HepG2 (cell line): ENCODE data around the gene PPP6R2. TPM values are rescaled to one million over a fixed set of nuclear protein-coding genes. Genes with fewer than 3 reads are reported as not detected.

Source experiments
- MTA3 ChIP-seq: sonication (generic); formaldehyde crosslinking; IDR thresholded peaks from 2 replicates; pipeline ENCODE4 v1.4.0; 2020; ENCODE audit warnings: missing genetic modification reagents
- PHF21A ChIP-seq: sonication (generic); formaldehyde crosslinking; IDR thresholded peaks from 2 replicates; pipeline ENCODE4 v1.5.0; 2020; ENCODE audit warnings: mild to moderate bottlenecking, missing genetic modification reagents
- POLR2G ChIP-seq: fragments of 200-400 bp; formaldehyde crosslinking; IDR thresholded peaks from 2 replicates; pipeline ENCODE4 v1.6.1; 2018; ENCODE audit warnings: mild to moderate bottlenecking, low read depth, low read length, moderate library complexity
- PTBP1 ChIP-seq: fragments of 200-400 bp; formaldehyde crosslinking; IDR thresholded peaks from 2 replicates; pipeline ENCODE4 v1.6.1; 2018; ENCODE audit warnings: low read length, low read depth; ENCODE audit not compliant: poor library complexity, severe bottlenecking
- SUZ12 ChIP-seq: fragments of 150-350 bp; IDR thresholded peaks from 2 replicates; pipeline ENCODE4 v1.6.1; 2014; ENCODE audit warnings: low read depth, low read length
- ZFX ChIP-seq: sonication (generic); formaldehyde crosslinking; IDR thresholded peaks from 2 replicates; pipeline ENCODE4 v1.4.0; 2020; ENCODE audit warnings: mild to moderate bottlenecking, low read depth, missing genetic modification reagents, moderate library complexity
- ZNF12 ChIP-seq: sonication (generic); formaldehyde crosslinking; IDR thresholded peaks from 2 replicates; pipeline ENCODE4 v1.5.0; 2020; ENCODE audit warnings: missing genetic modification reagents
- ZNF556 ChIP-seq: sonication (generic); formaldehyde crosslinking; IDR thresholded peaks from 2 replicates; pipeline ENCODE4 v1.4.0; 2020; ENCODE audit warnings: mild to moderate bottlenecking, missing genetic modification reagents, borderline replicate concordance
- ZNF564 ChIP-seq: sonication (generic); formaldehyde crosslinking; IDR thresholded peaks from 2 replicates; pipeline ENCODE4 v1.8.1; 2023; ENCODE audit warnings: mild to moderate bottlenecking, missing genetic modification reagents
- ZNF629 ChIP-seq: sonication (generic); formaldehyde crosslinking; conservative IDR thresholded peaks from 2 replicates; pipeline ENCODE4 v1.5.0; 2020; ENCODE audit warnings: missing genetic modification reagents
- polyA plus RNA-seq, 8 experiments: library from polyadenylated mRNA; depleted of rRNA in 3 of 8; stranded (reverse) in 7 of 8; unstranded in 1 of 8; fragments of >200 nt; fragmentation: Illumina TruSeq in 4 of 8; extraction: Trizol in 4 of 8; gene quantifications; 2 replicates each; pipeline versions ENCODE4 v1.2.1 to v1.2.3, GENCODE V29; 2011 to 2016; ENCODE audit warnings: low read depth in 4 of 8, missing spikeins in 1 of 8, mixed read lengths in 1 of 8; ENCODE audit not compliant: insufficient read depth in 1 of 8
- total RNA-seq, 5 experiments: library from RNA; depleted of rRNA; stranded (reverse); fragments of >200 nt; fragmentation: Illumina TruSeq; extraction: Trizol; gene quantifications; 2 replicates each; pipeline ENCODE4 v1.2.3, GENCODE V29; 2016; ENCODE audit warnings: low read depth in 1 of 5
- TF ChIP-seq, protein P1 (sequence below): sonication (generic); formaldehyde crosslinking; IDR thresholded peaks from 2 replicates; pipeline ENCODE4 v1.4.0; 2020; ENCODE audit warnings: missing genetic modification reagents, borderline replicate concordance
- TF ChIP-seq, protein P2 (sequence below): sonication (generic); formaldehyde crosslinking; IDR thresholded peaks from 2 replicates; pipeline ENCODE4 v1.5.0; 2020; ENCODE audit warnings: mild to moderate bottlenecking, missing genetic modification reagents, moderate library complexity
- TF ChIP-seq, protein P3 (sequence below): sonication (generic); formaldehyde crosslinking; IDR thresholded peaks from 2 replicates; pipeline ENCODE4 v1.9.0; 2021; ENCODE audit warnings: mild to moderate bottlenecking, missing genetic modification reagents
- TF ChIP-seq, protein P4 (sequence below): sonication (generic); formaldehyde crosslinking; IDR thresholded peaks from 2 replicates; pipeline ENCODE4 v1.4.0; 2020; ENCODE audit warnings: missing genetic modification reagents

PPP6R2 gene
- total and polyA plus RNA-seq, 2 of the 13 experiments (the other 11 are each of a cell fraction or from before 2014, with no cell fraction given), result 55.0 to 102 TPM

DNA sequence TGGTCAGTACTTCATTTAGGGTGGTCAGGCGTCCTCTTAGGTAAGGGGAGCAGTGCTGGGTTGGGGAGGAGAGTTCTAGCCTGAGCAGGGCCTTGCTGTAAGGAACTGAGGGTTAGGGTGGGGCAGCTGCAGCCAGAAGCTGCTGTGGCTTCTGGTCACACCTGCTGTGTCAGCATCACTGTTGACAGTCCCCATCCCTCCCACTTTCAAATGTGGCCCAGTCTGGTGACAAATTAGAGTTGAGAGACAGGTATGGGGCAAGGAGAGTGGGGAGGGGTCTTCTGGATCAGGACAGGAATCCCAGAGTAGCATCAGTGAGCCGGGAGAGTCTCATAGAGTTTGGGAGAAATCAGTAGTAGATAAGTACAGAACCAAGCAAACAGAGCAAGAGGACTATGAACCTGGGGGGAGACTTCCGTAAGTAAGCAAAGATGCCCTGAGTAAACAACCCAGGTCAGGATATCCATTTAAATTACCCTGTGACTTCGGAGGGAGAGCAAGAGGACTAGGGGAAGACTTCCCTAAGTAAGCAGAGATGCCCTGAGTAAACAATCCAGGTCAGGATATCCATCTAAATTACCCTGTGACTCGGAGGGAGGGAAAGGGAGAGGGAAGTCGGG, 53.7 kb downstream of the PPP6R2 start (continued):
- TF ChIP-seq, protein P1, sequence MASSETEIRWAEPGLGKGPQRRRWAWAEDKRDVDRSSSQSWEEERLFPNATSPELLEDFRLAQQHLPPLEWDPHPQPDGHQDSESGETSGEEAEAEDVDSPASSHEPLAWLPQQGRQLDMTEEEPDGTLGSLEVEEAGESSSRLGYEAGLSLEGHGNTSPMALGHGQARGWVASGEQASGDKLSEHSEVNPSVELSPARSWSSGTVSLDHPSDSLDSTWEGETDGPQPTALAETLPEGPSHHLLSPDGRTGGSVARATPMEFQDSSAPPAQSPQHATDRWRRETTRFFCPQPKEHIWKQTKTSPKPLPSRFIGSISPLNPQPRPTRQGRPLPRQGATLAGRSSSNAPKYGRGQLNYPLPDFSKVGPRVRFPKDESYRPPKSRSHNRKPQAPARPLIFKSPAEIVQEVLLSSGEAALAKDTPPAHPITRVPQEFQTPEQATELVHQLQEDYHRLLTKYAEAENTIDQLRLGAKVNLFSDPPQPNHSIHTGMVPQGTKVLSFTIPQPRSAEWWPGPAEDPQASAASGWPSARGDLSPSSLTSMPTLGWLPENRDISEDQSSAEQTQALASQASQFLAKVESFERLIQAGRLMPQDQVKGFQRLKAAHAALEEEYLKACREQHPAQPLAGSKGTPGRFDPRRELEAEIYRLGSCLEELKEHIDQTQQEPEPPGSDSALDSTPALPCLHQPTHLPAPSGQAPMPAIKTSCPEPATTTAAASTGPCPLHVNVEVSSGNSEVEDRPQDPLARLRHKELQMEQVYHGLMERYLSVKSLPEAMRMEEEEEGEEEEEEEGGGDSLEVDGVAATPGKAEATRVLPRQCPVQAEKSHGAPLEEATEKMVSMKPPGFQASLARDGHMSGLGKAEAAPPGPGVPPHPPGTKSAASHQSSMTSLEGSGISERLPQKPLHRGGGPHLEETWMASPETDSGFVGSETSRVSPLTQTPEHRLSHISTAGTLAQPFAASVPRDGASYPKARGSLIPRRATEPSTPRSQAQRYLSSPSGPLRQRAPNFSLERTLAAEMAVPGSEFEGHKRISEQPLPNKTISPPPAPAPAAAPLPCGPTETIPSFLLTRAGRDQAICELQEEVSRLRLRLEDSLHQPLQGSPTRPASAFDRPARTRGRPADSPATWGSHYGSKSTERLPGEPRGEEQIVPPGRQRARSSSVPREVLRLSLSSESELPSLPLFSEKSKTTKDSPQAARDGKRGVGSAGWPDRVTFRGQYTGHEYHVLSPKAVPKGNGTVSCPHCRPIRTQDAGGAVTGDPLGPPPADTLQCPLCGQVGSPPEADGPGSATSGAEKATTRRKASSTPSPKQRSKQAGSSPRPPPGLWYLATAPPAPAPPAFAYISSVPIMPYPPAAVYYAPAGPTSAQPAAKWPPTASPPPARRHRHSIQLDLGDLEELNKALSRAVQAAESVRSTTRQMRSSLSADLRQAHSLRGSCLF, result no peak
- TF ChIP-seq SUZ12, result no peak
- TF ChIP-seq, protein P2, sequence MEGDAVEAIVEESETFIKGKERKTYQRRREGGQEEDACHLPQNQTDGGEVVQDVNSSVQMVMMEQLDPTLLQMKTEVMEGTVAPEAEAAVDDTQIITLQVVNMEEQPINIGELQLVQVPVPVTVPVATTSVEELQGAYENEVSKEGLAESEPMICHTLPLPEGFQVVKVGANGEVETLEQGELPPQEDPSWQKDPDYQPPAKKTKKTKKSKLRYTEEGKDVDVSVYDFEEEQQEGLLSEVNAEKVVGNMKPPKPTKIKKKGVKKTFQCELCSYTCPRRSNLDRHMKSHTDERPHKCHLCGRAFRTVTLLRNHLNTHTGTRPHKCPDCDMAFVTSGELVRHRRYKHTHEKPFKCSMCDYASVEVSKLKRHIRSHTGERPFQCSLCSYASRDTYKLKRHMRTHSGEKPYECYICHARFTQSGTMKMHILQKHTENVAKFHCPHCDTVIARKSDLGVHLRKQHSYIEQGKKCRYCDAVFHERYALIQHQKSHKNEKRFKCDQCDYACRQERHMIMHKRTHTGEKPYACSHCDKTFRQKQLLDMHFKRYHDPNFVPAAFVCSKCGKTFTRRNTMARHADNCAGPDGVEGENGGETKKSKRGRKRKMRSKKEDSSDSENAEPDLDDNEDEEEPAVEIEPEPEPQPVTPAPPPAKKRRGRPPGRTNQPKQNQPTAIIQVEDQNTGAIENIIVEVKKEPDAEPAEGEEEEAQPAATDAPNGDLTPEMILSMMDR (CRISPR knock-in tag), result no peak
- no peak for TF ChIP-seq ZNF564
- TF ChIP-seq ZNF629 (CRISPR knock-in tag), result no peak; the same call in 1 of the 2 replicates
- no peak for TF ChIP-seq ZNF12 (CRISPR knock-in tag)
- TF ChIP-seq ZFX, result no peak; the same call in 1 of the 2 replicates
- TF ChIP-seq POLR2G, result peak; percentile 52; the same call in 1 of the 2 replicates
- TF ChIP-seq, protein P3, sequence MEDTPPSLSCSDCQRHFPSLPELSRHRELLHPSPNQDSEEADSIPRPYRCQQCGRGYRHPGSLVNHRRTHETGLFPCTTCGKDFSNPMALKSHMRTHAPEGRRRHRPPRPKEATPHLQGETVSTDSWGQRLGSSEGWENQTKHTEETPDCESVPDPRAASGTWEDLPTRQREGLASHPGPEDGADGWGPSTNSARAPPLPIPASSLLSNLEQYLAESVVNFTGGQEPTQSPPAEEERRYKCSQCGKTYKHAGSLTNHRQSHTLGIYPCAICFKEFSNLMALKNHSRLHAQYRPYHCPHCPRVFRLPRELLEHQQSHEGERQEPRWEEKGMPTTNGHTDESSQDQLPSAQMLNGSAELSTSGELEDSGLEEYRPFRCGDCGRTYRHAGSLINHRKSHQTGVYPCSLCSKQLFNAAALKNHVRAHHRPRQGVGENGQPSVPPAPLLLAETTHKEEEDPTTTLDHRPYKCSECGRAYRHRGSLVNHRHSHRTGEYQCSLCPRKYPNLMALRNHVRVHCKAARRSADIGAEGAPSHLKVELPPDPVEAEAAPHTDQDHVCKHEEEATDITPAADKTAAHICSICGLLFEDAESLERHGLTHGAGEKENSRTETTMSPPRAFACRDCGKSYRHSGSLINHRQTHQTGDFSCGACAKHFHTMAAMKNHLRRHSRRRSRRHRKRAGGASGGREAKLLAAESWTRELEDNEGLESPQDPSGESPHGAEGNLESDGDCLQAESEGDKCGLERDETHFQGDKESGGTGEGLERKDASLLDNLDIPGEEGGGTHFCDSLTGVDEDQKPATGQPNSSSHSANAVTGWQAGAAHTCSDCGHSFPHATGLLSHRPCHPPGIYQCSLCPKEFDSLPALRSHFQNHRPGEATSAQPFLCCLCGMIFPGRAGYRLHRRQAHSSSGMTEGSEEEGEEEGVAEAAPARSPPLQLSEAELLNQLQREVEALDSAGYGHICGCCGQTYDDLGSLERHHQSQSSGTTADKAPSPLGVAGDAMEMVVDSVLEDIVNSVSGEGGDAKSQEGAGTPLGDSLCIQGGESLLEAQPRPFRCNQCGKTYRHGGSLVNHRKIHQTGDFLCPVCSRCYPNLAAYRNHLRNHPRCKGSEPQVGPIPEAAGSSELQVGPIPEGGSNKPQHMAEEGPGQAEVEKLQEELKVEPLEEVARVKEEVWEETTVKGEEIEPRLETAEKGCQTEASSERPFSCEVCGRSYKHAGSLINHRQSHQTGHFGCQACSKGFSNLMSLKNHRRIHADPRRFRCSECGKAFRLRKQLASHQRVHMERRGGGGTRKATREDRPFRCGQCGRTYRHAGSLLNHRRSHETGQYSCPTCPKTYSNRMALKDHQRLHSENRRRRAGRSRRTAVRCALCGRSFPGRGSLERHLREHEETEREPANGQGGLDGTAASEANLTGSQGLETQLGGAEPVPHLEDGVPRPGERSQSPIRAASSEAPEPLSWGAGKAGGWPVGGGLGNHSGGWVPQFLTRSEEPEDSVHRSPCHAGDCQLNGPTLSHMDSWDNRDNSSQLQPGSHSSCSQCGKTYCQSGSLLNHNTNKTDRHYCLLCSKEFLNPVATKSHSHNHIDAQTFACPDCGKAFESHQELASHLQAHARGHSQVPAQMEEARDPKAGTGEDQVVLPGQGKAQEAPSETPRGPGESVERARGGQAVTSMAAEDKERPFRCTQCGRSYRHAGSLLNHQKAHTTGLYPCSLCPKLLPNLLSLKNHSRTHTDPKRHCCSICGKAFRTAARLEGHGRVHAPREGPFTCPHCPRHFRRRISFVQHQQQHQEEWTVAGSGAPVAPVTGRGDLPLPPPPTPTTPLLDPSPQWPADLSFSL (CRISPR knock-in tag), result no peak
- TF ChIP-seq PTBP1, result no peak
- TF ChIP-seq MTA3 (CRISPR knock-in tag), result no peak
- peak; percentile 93 for TF ChIP-seq PHF21A (CRISPR knock-in tag)
- TF ChIP-seq, protein P4, sequence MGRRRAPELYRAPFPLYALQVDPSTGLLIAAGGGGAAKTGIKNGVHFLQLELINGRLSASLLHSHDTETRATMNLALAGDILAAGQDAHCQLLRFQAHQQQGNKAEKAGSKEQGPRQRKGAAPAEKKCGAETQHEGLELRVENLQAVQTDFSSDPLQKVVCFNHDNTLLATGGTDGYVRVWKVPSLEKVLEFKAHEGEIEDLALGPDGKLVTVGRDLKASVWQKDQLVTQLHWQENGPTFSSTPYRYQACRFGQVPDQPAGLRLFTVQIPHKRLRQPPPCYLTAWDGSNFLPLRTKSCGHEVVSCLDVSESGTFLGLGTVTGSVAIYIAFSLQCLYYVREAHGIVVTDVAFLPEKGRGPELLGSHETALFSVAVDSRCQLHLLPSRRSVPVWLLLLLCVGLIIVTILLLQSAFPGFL (CRISPR knock-in tag), result no peak
- TF ChIP-seq ZNF556, result peak; percentile 62; the same call in 1 of the 2 replicates
